ENCODE measurements around the gene OLFM1.
"Not testable (repeated sequence)": the region's sequence is repeated elsewhere in the genome, so short reads cannot be mapped to it uniquely, and the experiment has no call there.

Gene OLFM1

DNA sequence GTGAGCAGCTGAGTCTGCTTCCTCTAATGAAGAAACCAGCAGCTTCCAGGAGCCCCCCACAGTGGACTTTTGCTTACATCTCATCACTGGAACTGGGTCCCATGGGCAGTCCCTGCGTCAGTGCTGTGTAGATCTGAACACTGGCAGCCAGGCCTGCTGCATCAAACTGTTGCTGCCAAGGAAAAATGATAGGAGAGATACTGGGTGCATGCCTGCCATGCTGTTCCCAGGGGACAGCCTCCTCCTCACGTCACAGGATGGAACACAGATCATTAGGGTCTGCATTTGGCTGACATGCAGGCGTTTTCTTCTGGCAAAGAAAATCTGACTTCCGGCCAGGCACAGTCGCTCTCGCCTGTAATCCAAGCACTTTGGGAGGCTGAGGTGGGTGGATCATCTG lies 67.9 kb downstream of the OLFM1 start:
- DNase-seq (ENCODE audit: low read depth) = no peak

DNA sequence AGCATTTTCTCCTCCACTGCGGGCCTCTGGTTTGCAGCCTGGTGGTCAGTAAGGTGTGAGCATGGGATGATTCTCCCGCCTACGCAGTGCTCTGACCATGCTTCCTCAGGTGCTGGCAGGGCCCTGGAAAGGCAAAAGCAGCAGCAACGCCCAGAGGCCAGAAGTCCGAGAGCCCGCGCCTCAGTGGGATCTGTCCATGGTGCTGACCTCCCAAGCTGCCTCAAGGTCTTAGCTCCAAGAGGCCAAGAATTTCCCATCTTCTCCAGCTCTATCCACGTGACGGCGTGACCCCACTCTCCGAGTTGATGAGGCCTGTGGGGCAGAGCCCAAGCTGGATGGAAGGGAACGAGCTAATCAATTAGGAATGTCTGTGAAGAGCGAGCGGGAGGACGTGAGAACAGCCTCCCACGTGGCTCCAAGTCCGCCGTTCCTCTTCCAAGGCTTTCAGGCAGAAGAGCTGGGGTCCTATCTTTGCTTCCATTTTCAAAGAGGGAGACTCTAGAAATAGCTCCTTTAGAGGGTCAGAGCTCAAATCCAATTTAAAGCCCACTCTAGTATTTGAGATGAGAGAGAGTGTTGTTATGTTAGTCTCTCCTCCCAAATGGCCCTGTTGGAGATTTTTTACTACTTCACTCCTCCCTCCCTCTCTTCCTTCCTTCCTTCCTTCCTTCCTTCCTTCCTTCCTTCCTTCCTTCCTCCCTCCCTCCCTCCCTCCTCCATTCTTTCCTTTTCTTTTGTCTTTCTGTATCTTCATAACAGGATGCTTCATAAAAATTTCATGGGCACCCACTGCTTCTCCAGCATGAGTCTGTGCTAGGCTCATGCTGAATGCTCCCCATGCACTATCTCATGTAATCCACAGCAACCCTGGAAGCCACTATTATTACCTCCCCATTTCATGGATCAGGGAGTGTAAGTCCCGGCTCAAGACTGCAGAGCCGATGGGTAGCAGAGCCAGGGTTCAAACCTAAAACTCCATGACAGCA lies 69.3 kb downstream of the OLFM1 start:
- no peak for DNase-seq (ENCODE audit: low read depth)

DNA sequence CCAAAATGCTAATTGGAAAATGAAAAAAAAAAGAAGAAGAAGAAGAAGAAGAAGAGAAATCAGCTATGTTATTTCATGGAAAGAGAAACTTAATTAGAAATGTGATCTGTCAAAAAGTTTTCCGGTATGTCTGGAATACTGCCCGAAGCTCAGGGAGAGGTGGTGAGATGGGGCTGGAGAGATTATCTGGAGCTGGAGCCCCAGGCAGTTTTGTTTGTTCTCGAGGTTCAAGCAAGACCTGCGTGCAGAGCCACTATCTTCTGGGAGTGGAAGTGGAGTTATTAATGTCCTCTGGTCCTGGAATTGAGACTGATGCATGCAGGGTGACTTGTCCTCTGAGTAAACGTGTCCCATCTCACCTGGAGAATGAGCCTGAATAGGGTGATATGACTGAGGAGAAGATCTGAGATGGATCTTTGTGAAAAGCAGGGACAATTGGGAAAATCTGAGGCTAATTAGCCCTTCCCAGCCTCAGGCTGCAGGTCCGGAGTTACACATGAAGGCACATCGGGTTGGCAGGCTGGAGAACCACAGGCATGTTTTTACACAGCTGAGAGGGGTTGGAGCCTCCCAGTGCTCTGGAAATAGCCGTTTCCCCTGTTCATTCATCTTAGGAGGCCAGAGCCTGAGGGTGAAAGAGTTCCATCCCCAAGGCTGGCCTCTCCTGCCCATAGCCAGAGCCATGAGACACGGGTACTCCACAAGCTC lies 70.5 kb downstream of the OLFM1 start:
- no peak for DNase-seq (ENCODE audit: low read depth)

DNA sequence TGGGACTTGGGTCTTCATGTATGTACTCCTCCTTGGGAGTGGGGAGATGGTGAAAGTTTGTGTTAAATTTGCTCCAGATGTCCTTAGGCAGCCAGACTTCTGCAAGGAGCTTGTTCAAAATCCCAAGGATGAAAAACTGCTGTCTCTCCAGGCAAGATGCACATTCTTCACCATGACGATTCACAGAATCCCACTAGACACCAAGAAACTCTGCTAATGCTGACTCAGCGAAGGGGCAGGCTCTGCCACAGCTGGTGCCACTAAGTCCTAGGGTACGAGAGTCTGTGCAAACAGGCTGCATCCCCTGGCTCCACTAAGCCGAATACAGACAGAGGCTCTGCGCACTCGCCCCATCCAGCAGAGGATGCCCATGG lies 71.1 kb downstream of the OLFM1 start:
- DNase-seq (ENCODE audit: low read depth) = no peak

DNA sequence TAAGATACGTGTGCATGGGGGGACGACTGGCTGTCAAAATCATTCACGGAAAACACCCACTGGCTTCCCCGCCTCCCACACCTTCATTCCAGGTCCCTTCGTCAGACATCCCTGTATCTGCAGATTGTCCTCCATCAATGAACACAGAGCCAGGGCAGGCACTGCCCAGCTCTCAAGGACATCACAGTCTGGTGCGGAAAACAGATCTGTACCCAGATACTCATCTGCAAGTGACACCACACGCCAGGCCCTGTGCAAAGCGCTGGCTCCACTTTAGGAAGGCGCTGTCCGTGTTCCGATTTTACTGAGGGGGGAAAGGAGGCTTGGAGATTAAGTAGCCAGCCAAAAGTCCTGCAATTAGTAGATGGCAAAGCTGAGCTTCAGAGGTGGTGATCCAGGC lies 72.3 kb downstream of the OLFM1 start:
- DNase-seq (ENCODE audit: low read depth) = no peak

DNA sequence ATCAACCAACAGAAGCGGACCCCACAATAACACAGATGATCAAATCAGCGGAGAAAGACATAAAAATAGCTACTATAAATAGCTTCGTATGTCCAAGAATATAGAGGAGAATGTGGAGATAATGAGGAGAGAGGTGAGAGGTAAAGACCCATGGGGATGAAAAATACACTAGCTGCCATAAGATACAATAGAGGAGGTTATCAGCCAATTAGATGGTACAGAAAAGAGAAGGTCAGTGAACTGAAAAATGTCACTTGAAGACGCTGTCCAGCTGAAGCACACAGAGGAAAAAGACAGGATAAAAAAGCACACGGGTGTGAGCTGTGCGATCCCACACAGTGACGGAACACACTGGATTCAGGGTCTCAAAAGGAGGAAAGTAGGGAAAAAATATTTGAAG lies 73.4 kb downstream of the OLFM1 start:
- no peak for DNase-seq (ENCODE audit: low read depth)

DNA sequence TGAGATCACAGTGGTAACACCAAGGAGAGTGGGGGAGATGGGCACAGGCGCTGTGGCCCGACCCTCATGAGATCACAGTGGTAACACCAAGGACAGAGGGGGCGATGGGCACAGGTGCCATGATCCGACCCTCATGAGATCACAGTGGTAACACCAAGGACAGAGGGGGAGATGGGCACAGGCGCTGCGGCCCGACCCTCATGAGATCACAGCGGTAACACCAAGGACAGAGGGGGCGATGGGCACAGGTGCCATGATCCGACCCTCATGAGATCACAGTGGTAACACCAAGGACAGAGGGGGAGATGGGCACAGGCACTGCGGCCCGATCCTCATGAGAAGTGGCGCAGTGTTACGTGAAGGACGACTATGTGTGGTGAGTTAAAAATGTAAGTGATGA lies 75.1 kb downstream of the OLFM1 start:
- not testable (repeated sequence) for DNase-seq (ENCODE audit: low read depth)

DNA sequence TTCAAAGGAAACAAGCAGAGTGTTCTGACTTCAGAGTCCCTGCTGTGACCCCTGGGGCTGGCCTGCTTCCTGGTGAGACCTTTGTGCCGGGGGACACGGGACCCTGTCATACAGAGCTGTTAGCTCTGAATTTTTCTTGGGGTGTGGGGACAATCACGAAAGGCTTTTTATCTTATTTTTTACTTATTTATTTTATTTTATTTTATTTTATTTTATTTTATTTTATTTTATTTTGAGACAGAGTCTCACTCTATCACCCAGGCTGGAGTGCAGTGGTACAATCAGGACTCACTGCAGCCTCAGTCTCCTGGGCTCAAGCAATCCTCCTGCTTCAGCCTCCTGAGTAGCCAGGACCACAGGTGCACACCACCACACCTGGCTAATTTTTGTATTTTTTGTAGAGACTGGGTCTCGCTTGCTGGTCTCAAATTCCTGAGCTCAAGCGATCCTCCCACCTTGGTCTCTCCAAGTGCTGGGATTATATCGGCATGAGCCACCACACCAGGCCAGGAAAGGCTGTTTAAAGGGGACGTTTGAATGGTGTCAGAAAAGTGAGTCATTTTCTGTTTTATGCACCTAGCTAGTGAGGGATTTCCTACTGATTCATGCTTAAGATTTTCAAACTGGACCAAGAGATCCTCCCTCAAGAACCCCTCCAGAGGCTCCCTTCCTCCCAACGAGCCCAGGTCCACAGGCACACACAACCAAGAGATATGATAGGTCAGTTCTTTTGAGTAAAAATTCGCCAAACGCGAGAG lies 75.7 kb downstream of the OLFM1 start:
- DNase-seq (ENCODE audit: low read depth) = no peak

DNA sequence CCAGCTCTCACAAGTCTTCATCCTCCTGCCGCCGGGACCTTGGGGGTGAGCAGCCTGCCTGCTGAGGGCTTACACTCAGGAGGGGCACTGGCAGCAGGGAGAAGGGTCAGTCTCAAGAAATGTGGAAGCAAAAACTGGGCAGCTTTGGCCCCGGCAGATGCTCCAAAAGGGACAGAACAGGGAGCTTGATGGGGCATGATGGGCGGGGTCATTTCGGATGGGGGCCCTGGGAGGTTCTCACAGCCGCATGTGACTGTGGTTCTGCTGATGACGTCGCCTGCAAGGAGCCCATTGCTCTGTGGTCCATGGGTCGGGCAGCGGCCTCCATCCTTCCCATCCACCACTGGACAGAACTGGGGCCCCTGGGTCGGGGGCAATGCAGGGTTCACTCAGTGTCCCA lies 76.6 kb downstream of the OLFM1 start:
- no peak for DNase-seq (ENCODE audit: low read depth)

DNA sequence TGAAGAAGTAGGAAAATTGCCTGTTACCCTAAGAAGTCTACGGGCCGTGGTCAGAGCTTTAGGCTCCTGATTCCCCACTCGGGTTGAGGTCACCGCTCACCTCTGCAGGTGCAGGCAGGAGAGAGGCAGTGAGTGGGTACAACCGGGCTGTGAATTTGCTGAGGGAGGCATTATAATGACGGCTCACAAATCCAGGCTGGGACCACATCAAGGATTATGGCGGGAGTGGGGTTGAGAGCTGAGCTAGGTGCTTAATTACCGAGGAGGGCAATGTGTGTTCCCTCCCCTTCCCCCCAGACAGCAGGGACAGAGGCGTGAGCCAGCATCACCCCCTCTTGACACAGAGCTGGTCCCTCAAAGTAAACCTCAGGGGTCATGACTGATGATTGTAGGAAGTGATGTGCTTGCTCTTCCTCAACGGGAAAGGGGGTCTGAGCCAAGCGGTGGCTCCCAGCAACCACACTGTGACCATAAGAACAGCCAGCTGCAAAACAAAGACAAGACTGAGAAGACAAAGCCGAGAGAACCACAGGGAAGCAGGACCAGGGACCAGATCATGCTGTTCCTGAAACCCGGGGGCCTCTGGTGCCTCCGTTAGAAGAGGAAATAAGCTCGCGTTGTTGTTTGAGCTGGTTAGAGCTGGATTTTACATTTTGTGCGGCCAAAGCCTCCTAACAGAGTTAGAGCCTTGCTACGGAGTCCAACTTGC lies 77.7 kb downstream of the OLFM1 start:
- no peak for DNase-seq (ENCODE audit: low read depth)

DNA sequence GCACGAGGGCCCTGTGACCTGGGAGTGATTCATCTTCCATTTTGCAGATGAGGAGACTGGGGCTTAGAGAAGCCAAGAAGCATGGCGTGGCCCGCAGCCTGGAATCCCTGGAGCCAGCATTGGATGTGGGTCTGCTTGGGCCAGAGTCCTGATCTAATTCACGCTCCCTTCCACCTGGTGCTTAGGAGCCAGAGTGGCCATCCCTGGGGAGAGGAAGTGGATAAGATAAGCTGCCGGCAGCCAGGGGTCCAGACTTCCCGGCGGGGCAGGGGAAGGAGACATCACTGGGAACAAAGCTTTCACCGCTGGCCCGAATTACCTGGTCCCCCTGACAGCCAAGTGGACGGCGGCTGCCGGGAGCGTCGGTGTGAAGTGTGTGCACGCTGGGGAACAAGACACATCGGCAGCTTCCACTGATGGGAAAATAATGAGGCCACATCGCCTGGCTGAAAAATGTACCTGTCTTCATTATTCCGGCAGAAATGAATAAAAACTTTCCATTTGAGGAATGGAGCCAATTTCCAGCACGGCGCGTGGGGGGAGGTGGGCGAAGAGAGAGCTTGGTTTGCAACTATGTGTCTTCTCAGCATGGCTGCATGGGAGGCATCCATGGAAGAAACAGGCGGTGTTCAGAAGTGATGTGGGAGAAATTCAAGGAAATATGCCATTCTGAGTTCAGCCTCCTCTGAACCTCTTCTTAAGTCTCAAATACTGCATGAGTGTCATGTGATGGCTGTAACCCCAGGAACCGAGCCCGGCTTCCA lies 78.5 kb downstream of the OLFM1 start:
- no peak for DNase-seq (ENCODE audit: low read depth)

DNA sequence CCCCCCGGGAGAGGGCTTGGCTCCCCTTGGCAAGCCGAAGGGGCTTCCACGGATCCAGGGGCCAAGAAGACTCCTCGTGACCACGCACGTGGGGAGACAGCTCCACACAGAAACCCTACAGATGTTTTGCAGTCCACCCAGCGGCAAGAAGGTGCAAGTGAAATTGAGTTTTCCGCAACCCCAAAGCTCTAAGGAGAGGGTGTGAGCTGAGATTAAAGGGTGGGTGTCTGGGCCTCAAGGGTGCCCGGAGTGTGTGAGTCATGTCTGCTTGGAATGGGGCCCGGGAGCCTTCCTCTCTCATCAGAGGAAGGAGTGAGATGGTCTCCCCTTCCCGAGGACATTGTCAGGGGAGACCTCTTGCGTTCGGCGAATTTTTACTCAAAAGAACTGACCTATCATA lies 79.1 kb downstream of the OLFM1 start:
- no peak for DNase-seq (ENCODE audit: low read depth)

DNA sequence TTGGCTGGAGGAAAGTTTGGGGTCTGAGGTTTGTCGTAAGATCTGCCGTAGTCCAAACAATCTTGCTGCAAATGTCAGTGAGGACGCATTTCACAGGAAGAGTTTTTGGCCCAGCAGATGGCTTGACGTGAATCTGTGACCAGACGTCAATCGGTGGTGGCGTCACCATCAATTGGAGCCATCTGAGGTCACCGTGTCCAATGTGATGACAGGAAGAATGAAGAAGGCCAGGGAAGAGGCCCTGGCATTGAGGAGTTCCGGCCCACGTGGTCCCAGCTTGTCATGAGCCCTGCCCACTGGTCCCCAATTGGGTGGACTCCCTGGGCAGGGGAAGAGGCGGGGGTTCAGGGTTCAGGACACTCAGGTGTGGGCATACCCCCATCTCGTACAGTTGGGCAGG lies 79.9 kb downstream of the OLFM1 start:
- no peak for DNase-seq (ENCODE audit: low read depth)

DNA sequence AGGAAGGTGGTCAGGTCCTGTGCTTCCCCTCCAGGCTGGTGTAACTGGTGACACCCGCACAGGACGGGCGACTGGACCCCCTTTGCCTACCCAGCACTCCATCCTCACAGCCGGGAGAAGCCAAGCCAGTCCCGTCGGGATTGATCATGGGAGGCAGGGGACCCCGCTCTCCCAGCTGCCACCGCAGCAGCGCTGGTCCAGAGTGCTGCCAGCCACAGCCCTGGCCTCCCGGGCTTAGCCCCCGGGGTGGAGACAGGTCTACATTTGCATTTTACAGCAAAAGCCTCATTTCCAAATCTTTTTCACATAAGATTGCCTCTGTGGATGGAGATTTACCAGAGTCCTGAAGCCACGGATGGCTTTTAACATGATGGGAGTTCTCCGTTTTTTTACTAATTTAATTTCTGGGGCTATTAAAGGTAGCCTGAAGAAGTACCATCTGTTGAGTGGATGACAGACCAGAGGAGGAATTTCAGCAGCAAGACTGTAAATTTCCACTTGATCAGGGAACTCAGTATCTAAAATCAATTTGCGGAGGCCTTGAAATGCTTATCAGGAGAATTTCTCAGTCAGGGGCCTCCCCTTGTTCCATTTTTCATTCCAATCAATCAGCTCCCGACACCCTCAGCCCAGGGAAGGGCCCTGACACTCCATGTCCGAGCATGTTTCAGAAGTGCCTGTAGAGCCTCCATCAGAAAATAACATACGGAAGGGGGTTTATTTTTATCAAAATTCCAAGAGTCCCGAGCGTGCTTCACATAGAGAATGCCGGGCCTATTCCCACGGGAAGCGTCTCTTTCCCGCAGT lies 80.6 kb downstream of the OLFM1 start:
- DNase-seq (ENCODE audit: low read depth) = no peak

DNA sequence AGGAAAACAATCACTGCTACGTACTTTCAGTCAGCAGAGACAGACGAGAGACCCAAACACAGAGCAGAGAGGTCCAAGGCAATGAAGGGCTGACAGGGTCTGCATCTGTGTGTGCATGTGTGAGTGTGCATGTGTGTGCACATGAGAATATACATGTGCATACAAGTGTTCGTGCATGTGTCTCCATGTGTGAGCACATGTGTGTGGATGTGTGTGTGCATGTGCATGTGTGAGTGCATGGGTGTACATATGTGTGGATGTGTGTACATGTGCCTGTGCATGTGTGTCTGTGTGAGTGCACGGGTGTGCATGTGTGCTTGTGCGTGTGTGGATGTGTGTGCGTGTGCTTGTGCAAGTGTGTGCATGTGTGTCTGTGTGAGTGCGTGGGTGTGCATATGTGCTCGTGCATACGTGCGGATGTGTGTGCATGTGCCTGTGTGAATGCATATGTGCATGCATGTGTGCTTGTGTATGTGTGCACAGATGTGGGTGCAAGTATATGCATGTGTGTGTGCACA lies 82.3 kb downstream of the OLFM1 start:
- no peak for DNase-seq (ENCODE audit: low read depth)

DNA sequence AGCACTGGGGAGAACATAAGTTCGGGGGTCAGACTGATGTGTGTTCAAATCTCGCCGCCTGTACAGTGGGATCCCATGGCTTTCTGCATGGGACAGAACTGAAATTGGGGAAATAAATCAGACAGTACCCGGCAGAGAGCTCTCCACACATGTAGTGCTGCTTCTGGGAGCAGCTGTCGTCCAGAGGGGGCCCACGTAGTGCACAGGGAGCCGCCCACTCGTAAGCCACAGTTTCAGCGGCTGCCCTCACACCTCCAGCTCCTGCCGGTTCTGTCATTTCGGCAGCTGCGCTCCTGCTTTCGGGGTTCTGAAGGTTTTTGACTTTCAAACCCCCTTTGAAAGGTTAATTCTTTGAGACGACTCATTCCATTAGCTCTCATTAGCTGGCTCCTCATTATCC lies 83.1 kb downstream of the OLFM1 start:
- no peak for DNase-seq (ENCODE audit: low read depth)
